Lung (tissue), 12 donors: ENCODE results near the gene SLC22A23. TPM values are rescaled to one million over a fixed set of nuclear protein-coding genes. Genes with fewer than 3 reads are reported as not detected.

ENCODE experiments used
- ATAC-seq: fragments of 200-7000 bp; cut with Tn5 transposase; one replicate; pipeline ENCODE4 v1.9.1; 2020; ENCODE audit warnings: moderate number of reproducible peaks; ENCODE audit not compliant: insufficient read depth, low FRiP score
- DNase-seq, 3 donors: peaks; one replicate each; pipeline ENCODE4 v3.0.0-alpha.2; 2013 to 2017
- H3K27ac ChIP-seq, 2 donors: one replicate each; pipeline ENCODE4 v1.5.1; 2013; ENCODE audit warnings: mild to moderate bottlenecking in 2 of 2, moderate library complexity in 2 of 2, control low read depth in 1 of 2, inconsistent platforms in 1 of 2, low read depth in 1 of 2, low read length in 1 of 2
- H3K27me3 ChIP-seq, 3 donors: one replicate each; pipeline ENCODE4 v1.5.1; 2013; ENCODE audit warnings: low read length in 2 of 3; ENCODE audit not compliant: control insufficient read depth in 3 of 3, insufficient read depth in 3 of 3
- H3K36me3 ChIP-seq, 4 donors: one replicate each; pipeline ENCODE4 v1.5.1; 2013; ENCODE audit warnings: low read length in 4 of 4, mild to moderate bottlenecking in 1 of 4, moderate library complexity in 1 of 4; ENCODE audit not compliant: control insufficient read depth in 4 of 4, insufficient read depth in 4 of 4
- H3K4me1 ChIP-seq, 5 donors: one replicate each; pipeline ENCODE4 v1.5.1; 2013; ENCODE audit warnings: low read length in 5 of 5, mild to moderate bottlenecking in 2 of 5, moderate library complexity in 1 of 5; ENCODE audit not compliant: control insufficient read depth in 5 of 5, insufficient read depth in 5 of 5
- H3K4me3 ChIP-seq: one replicate; pipeline ENCODE4 v1.5.1; 2013; ENCODE audit warnings: mild to moderate bottlenecking, control low read depth, moderate library complexity
- H3K9ac ChIP-seq, 2 donors: one replicate each; pipeline ENCODE4 v1.5.1; 2013; ENCODE audit warnings: low read length in 2 of 2, control low read depth in 1 of 2; ENCODE audit not compliant: insufficient read depth in 1 of 2
- H3K9me3 ChIP-seq, 4 donors: one replicate each; pipeline ENCODE4 v1.5.1; 2013; ENCODE audit warnings: low read length in 3 of 4, mild to moderate bottlenecking in 1 of 4, moderate library complexity in 1 of 4; ENCODE audit not compliant: control insufficient read depth in 4 of 4, insufficient read depth in 3 of 4
- CTCF ChIP-seq: IDR thresholded peaks from 2 replicates; pipeline ENCODE4 v1.5.1; 2012; ENCODE audit warnings: mild to moderate bottlenecking; ENCODE audit errors: control extremely low read depth, extremely low read depth
- WGBS, 2 donors: extraction: QIAGEN DNeasy Blood & Tissue Kit; methylation state at CpG; one replicate each; pipeline ENCODE4 v1.1.7; 2013; 5-methylcytosine and 5-hydroxymethylcytosine counted together
- polyA plus RNA-seq, 2 donors: library from polyadenylated mRNA; stranded (reverse); fragments of 200-250 nt; gene quantifications; one replicate each; pipeline ENCODE4 v1.2.1, GENCODE V29; 2013
- total RNA-seq, 2 donors: library from RNA; depleted of rRNA in 1 of 2; stranded (reverse); fragments of >200 nt in 1 of 2; gene quantifications; one replicate each; pipeline ENCODE4 v1.2.1, GENCODE V29; 2014 to 2021
- donor health status: control.
- donor health status: control.
- donor health status: Bipolar disorder and iron deficiency.
- donor health status: healthy.
- donor health status: DM: yes; HTN: yes; CAD: no.

Gene SLC22A23
- total and polyA plus RNA-seq, 4 donors: 6.6 to 45.6 (median 24.1) TPM

GRCh38 chr6:3227363-3228045 lies 229.3 kb downstream of the SLC22A23 start, which contains the start of gene TUBB2B:
Gene TUBB2B, minus strand, starts transcription at chr6:3227653. Its CDS starts 110 bp downstream, at chr6:3227543.
- DNase-seq (peak; percentile 67 to 84 (median 76)), ATAC-seq (no peak)
- Histone ChIP-seq H3K36me3 (no peaks in the 10 kb centered on the region), H3K27me3 (peaks cover 4 to 50% (median 37%) of the 10 kb centered on the region in 3 donors), H3K9me3 (peaks cover 0 to 6% (median 0%) of the 10 kb centered on the region in 4 donors), H3K27ac (no peak within 1 kb of the TSS), H3K4me1 (peaks cover 0 to 54% (median 12%) of the 10 kb centered on the region in 5 donors), H3K4me3 (no peak within 1 kb of the TSS), H3K9ac (no peak within 1 kb of the TSS)
- 1 to 2% methylated on average over 51 to 66 of the region's 66 CpGs for WGBS, 2 donors
- TF ChIP-seq CTCF: no peak

- no peak overlapping the region for H3K4me3 ChIP-seq
- peaks cover 0 to 6% (median 0%) of the 10 kb centered on the region in 4 donors for H3K9me3 ChIP-seq
- peaks cover 0 to 46% (median 12%) of the 10 kb centered on the region in 5 donors for H3K4me1 ChIP-seq
- DNase-seq (peak; percentile 53 to 65 (median 60)), ATAC-seq (no peak)
- 4% methylated on average over 45 to 54 of the region's 54 CpGs for whole genome bisulfite sequencing, 2 donors
- no peak overlapping the region for H3K27ac ChIP-seq
- peaks cover 4 to 45% (median 37%) of the 10 kb centered on the region in 3 donors for H3K27me3 ChIP-seq
- no peak for TF ChIP-seq CTCF
- no peak overlapping the region for H3K9ac ChIP-seq
- H3K36me3 ChIP-seq: no peaks in the 10 kb centered on the region
Observed at GRCh38 chr6:3226481-3227362, 230.1 kb downstream of the SLC22A23 start.

GRCh38 chr6:3226042-3226441 lies 230.8 kb downstream of the SLC22A23 start:
- Histone ChIP-seq H3K4me3 (no peak overlapping the region), H3K27me3 (peaks cover 4 to 45% (median 37%) of the 10 kb centered on the region in 3 donors), H3K9me3 (peaks cover 0 to 8% (median 0%) of the 10 kb centered on the region in 4 donors), H3K27ac (no peak overlapping the region), H3K36me3 (no peaks in the 10 kb centered on the region), H3K9ac (no peak overlapping the region), H3K4me1 (peaks cover 0 to 44% (median 12%) of the 10 kb centered on the region in 5 donors)
- ATAC-seq (no peak), DNase-seq (no peak)
- TF ChIP-seq CTCF: no peak
- WGBS, 2 donors: 92% methylated on average over 10 of the region's 10 CpGs
